Loucy (cell line): ENCODE results near the gene B2M.

Source experiments
- H2AFZ ChIP-seq: fragments of 200-600 bp; sonication (generic); 2 replicates; pipeline ENCODE4 v1.6.0; 2016; ENCODE audit warnings: antibody characterized with exemption, mild to moderate bottlenecking, low read length, moderate library complexity
- H3F3A ChIP-seq: fragments of 200-600 bp; 2 replicates; pipeline ENCODE4 v1.6.0; 2016; ENCODE audit warnings: antibody characterized with exemption, low read depth, mild to moderate bottlenecking
- H3K27me3 ChIP-seq: fragments of 200-600 bp; sonication (generic); 2 replicates; pipeline ENCODE4 v1.6.1; 2014; ENCODE audit warnings: low read length, mild to moderate bottlenecking; ENCODE audit not compliant: insufficient read depth, poor library complexity, severe bottlenecking
- H3K36me3 ChIP-seq: fragments of 200-600 bp; sonication (generic); 2 replicates; pipeline ENCODE4 v1.6.1; 2016; ENCODE audit warnings: low read length; ENCODE audit not compliant: insufficient read depth
- H3K4me1 ChIP-seq: fragments of 200-600 bp; sonication (generic); 2 replicates; pipeline ENCODE4 v1.5.1; 2014; ENCODE audit warnings: low read length, mild to moderate bottlenecking; ENCODE audit not compliant: insufficient read depth, poor library complexity, severe bottlenecking
- H3K4me2 ChIP-seq: fragments of 200-600 bp; sonication (generic); 2 replicates; pipeline ENCODE4 v1.6.0; 2014; ENCODE audit warnings: antibody characterized with exemption, low read length, low read depth, mild to moderate bottlenecking; ENCODE audit not compliant: poor library complexity, severe bottlenecking
- H3K4me3 ChIP-seq: fragments of 200-600 bp; sonication (generic); 2 replicates; pipeline ENCODE4 v1.5.1; 2014; ENCODE audit warnings: low read length, mild to moderate bottlenecking, mixed read lengths; ENCODE audit not compliant: poor library complexity, severe bottlenecking
- H3K79me2 ChIP-seq: fragments of 200-600 bp; sonication (generic); 2 replicates; pipeline ENCODE4 v1.6.1; 2014; ENCODE audit warnings: low read length; ENCODE audit not compliant: insufficient read depth
- H3K9ac ChIP-seq: fragments of 200-600 bp; sonication (generic); 2 replicates; pipeline ENCODE4 v1.6.0; 2014; ENCODE audit warnings: mild to moderate bottlenecking, low read depth, low read length, moderate library complexity; ENCODE audit not compliant: poor library complexity, severe bottlenecking
- H3K9me2 ChIP-seq: fragments of 200-600 bp; sonication (generic); replicated peaks from 2 replicates; pipeline ENCODE4 v1.6.1; 2016; ENCODE audit warnings: low read depth, low read length, mixed read lengths
- H3K9me3 ChIP-seq: fragments of 200-600 bp; sonication (generic); 2 replicates; pipeline ENCODE4 v1.6.1; 2014; ENCODE audit warnings: mild to moderate bottlenecking, antibody characterized with exemption, low read length, low read depth; ENCODE audit not compliant: insufficient read depth
- H4K20me1 ChIP-seq: fragments of 200-600 bp; sonication (generic); 2 replicates; pipeline ENCODE4 v1.6.0; 2014; ENCODE audit warnings: antibody characterized with exemption, low read length, mild to moderate bottlenecking; ENCODE audit not compliant: insufficient read depth, poor library complexity, severe bottlenecking
- CTCF ChIP-seq: fragments of 200-600 bp; sonication (generic); conservative IDR thresholded peaks from 2 replicates; pipeline ENCODE4 v1.5.1; 2014; ENCODE audit warnings: mild to moderate bottlenecking, antibody characterized with exemption, low read length
- EZH2phosphoT487 ChIP-seq: fragments of 200-600 bp; IDR thresholded peaks from 2 replicates; pipeline ENCODE4 v1.6.1; 2018; ENCODE audit warnings: antibody characterized with exemption, mild to moderate bottlenecking, moderate library complexity, borderline replicate concordance

The B2M gene

DNA sequence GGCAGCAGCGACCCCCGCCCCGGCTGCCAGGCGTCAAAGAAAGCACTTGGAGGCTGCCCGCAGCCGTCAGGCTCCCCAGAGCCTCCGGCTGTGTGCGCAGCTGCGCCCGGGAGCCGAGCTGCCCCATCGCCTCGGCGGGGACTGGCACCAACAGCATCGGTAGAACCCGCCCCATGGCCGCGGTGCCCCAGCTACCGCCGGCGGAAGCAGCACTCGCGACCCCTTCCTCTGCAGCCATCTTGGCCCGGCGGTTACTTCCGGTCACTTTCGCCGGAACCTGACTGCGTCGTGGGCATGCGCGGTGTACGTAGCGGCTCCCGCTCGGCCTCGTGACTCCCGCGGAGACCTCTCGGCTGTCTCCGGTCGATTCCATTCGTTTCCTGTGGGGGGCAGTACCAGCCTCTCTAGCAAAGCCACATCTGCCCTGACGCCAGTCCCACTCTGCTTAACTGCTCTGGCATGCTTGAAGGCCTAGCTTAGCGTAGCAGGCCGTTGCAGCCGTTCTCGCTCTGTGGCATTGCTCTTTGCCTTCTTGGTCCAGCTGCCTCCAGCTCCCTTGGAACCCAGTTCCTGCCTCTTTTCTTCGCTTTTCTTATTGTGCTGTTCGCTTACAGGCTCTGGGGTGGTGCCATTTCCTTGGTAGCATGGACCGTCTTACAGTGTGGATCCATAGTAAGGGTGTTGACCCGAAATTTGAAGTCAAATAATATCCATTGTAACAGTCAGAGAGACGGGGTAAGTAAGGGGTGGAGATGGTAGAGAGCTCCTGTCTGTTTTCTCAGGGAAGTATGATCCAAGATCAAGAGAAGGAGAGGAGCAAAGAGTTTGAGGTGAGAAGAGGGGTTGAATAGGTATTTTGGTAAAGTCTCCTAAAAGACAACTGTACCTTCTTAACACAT is 47.7 kb upstream of the B2M start, which contains the start of gene SPG11:
TSS of gene SPG11 (minus strand) at position 253 of the 899 bp plus-strand sequence. CDS start at position 238, 15 bp downstream.
- Histone ChIP-seq H3K27me3 (no peaks in the 10 kb centered on the region), H3F3A (no peaks in the 10 kb centered on the region), H2AFZ (peak within 1 kb of the TSS; percentile 91), H3K9me3 (no peaks in the 10 kb centered on the region), H3K4me2 (peak within 1 kb of the TSS; percentile 78), H3K9ac (peak within 1 kb of the TSS; percentile 92), H3K79me2 (peaks cover 22% of the 10 kb centered on the region), H4K20me1 (peaks cover 6% of the 10 kb centered on the region), H3K9me2 (no peaks in the 10 kb centered on the region), H3K4me3 (peak within 1 kb of the TSS; percentile 81), H3K4me1 (peaks cover 26% of the 10 kb centered on the region), H3K36me3 (no peaks in the 10 kb centered on the region)
- no peak for TF ChIP-seq EZH2phosphoT487
- peak; percentile 76 for TF ChIP-seq CTCF

DNA sequence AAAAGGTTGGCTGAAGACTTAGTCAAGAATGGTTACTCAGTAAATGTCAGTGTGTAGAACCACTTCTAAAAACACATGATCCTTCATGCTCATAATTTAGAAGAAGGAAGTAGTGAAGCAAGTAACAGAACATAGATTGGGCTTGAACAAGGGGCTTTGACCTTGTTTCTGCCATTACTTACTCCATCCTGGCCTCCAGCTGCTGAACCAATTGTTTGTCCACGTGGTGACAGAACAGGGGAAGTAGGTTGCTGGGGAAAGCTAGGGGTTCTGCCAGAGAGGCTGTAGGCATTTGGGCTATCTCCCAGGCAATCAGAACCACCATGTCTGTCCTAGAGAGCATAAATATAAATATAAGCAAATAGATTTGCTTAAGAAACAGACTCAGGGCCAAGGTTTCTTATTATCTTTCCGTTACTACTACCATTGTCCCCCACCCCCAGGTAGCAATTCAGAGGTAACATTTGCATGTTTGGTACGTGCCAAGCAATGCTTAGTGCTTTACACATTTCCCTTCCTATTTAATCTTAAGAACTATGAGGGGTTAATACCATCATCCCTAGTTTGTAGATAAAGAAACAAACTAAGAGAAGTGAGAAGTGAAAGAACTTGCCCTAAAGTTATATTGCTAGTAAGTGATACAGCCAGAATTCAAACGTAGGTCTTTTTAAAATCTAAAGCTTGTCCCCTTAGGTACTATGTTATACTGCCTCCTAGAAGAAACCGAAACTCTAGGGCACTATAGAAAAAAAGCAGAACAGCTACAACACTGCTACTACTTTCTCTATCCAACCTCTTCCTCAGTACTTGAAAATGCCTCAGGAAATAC is 44.9 kb upstream of the B2M start:
- H3K4me1 ChIP-seq: peaks cover 25% of the 10 kb centered on the region
- H3K79me2 ChIP-seq: peaks cover 15% of the 10 kb centered on the region
- H4K20me1 ChIP-seq: peaks cover 6% of the 10 kb centered on the region
- no peak overlapping the region for H2AFZ ChIP-seq
- no peak overlapping the region for H3K4me3 ChIP-seq
- H3F3A ChIP-seq: no peaks in the 10 kb centered on the region
- H3K9me3 ChIP-seq: no peaks in the 10 kb centered on the region
- H3K27me3 ChIP-seq: no peaks in the 10 kb centered on the region
- no peaks in the 10 kb centered on the region for H3K9me2 ChIP-seq
- H3K9ac ChIP-seq: peak overlapping the region; percentile 15
- H3K36me3 ChIP-seq: no peaks in the 10 kb centered on the region
- H3K4me2 ChIP-seq: no peak overlapping the region
- TF ChIP-seq CTCF: no peak
- no peak for TF ChIP-seq EZH2phosphoT487

DNA sequence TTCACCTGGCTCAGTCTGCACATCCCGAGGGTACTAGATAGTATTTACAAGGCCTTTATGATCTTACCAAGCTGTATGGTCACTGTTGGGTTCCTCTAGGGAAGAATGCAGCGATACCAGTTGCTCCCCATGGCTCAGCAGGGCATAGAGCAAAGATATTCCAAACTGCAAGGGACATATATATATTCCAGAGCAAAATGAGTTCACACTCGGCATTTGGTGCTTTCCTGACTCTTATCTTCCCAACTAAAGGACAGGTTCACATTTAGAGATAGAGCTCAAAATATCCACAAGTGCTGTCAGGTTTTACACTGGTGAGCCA is 44.3 kb upstream of the B2M start:
- peaks cover 20% of the 10 kb centered on the region for H3K4me1 ChIP-seq
- TF ChIP-seq EZH2phosphoT487 (no peak), CTCF (no peak)

More for the DNA sequence above, 44.3 kb upstream of the B2M start:
- H3F3A ChIP-seq: no peaks in the 10 kb centered on the region
- no peaks in the 10 kb centered on the region for H3K9me3 ChIP-seq
- no peak overlapping the region for H2AFZ ChIP-seq
- peak overlapping the region; percentile 15 for H3K9ac ChIP-seq
- no peak overlapping the region for H3K4me2 ChIP-seq
- no peaks in the 10 kb centered on the region for H3K36me3 ChIP-seq
- no peak overlapping the region for H3K4me3 ChIP-seq
- no peaks in the 10 kb centered on the region for H3K27me3 ChIP-seq
- H3K9me2 ChIP-seq: no peaks in the 10 kb centered on the region
- peaks cover 9% of the 10 kb centered on the region for H3K79me2 ChIP-seq
- peaks cover 2% of the 10 kb centered on the region for H4K20me1 ChIP-seq
